PC-3 (cell line): Measurements from ENCODE around the gene INSM1. TPM values are rescaled to one million over a fixed set of nuclear protein-coding genes. Genes with fewer than 3 reads are reported as not detected.

Experiments used
- ATAC-seq: fragments of 200-7000 bp; cut with Tn5 transposase; 2 replicates; pipeline ENCODE4 v1.9.1; 2020; ENCODE audit warnings: mild to moderate bottlenecking, moderate library complexity
- BruUV-seq: library from RNA; stranded (reverse); fragments of 400-500 nt; replicated peaks from 2 replicates; lab custom pipeline; 2021; lab: Mats Ljungman, UMichigan
- CTCF ChIA-PET: fragments of 300-600 bp; sonication (Branson Sonifier 250); formaldehyde crosslinking; loops from one replicate; lab custom pipeline; 2022; ENCODE audit warnings: antibody characterized with exemption; lab: Charles Lee
- POLR2A ChIA-PET: fragments of 300-600 bp; sonication (Branson Sonifier 250); formaldehyde crosslinking; loops from one replicate; lab custom pipeline; 2022; ENCODE audit warnings: antibody characterized with exemption; ENCODE audit not compliant: unreplicated experiment; lab: Charles Lee
- DNase-seq: peaks from one replicate; pipeline ENCODE4 v3.0.0-alpha.2; 2015
- H2AFZ ChIP-seq: fragments of 300-600 bp; sonication (generic); 2 replicates; pipeline ENCODE4 v1.6.0; 2016; ENCODE audit warnings: antibody characterized with exemption, low read length
- H3F3A ChIP-seq: fragments of 300-600 bp; sonication (generic); one replicate; pipeline ENCODE4 v1.6.0; 2017; ENCODE audit warnings: antibody characterized with exemption, low read length, control low read depth, mild to moderate bottlenecking; ENCODE audit not compliant: unreplicated experiment
- H3K27ac ChIP-seq: fragments of 300-600 bp; sonication (generic); 2 replicates; pipeline ENCODE4 v1.5.1; 2016; ENCODE audit warnings: mild to moderate bottlenecking, low read length
- H3K27me3 ChIP-seq: fragments of 300-600 bp; sonication (generic); 2 replicates; pipeline ENCODE4 v1.6.1; 2016; ENCODE audit warnings: low read length, mixed read lengths
- H3K36me3 ChIP-seq: fragments of 300-600 bp; sonication (generic); 2 replicates; pipeline ENCODE4 v1.6.1; 2016; ENCODE audit warnings: low read depth, mixed run types, low read length, mixed read lengths
- H3K4me1 ChIP-seq: fragments of 300-600 bp; sonication (generic); 2 replicates; pipeline ENCODE4 v1.5.1; 2016; ENCODE audit warnings: low read length; ENCODE audit not compliant: insufficient read depth
- H3K4me2 ChIP-seq: fragments of 300-600 bp; sonication (generic); 2 replicates; pipeline ENCODE4 v1.6.0; 2016; ENCODE audit warnings: low read length
- H3K4me3 ChIP-seq: fragments of 300-600 bp; sonication (generic); 2 replicates; pipeline ENCODE4 v1.5.1; 2016; ENCODE audit warnings: mild to moderate bottlenecking, low read length, mixed read lengths
- H3K79me2 ChIP-seq: fragments of 300-600 bp; sonication (generic); 2 replicates; pipeline ENCODE4 v1.6.1; 2017; ENCODE audit warnings: low read length, mixed read lengths
- H3K9ac ChIP-seq: fragments of 300-600 bp; sonication (generic); 2 replicates; pipeline ENCODE4 v1.6.0; 2016; ENCODE audit warnings: mild to moderate bottlenecking, low read length
- H3K9me2 ChIP-seq: fragments of 300-600 bp; sonication (generic); replicated peaks from 2 replicates; pipeline ENCODE4 v1.6.1; 2016; ENCODE audit warnings: mixed run types, low read length, mixed read lengths
- H3K9me3 ChIP-seq: fragments of 300-600 bp; sonication (generic); 2 replicates; pipeline ENCODE4 v1.6.1; 2016; ENCODE audit warnings: low read length, mixed read lengths
- H4K20me1 ChIP-seq: fragments of 300-600 bp; sonication (generic); 2 replicates; pipeline ENCODE4 v1.6.1; 2016; ENCODE audit warnings: low read length, mixed read lengths
- CTCF ChIP-seq: fragments of 300-600 bp; sonication (generic); conservative IDR thresholded peaks from 2 replicates; pipeline ENCODE4 v1.5.1; 2017; ENCODE audit warnings: antibody characterized with exemption, low read depth, mild to moderate bottlenecking, low read length
- EZH2 ChIP-seq: fragments of 300-600 bp; sonication (generic); IDR thresholded peaks from one replicate; pipeline ENCODE4 v1.6.1; 2017; ENCODE audit warnings: antibody characterized with exemption, mild to moderate bottlenecking, low read length; ENCODE audit not compliant: unreplicated experiment
- EZH2phosphoT487 ChIP-seq: fragments of 300-600 bp; sonication (generic); IDR thresholded peaks from 2 replicates; pipeline ENCODE4 v1.6.1; 2018; ENCODE audit warnings: mild to moderate bottlenecking, antibody characterized with exemption, low read length, borderline replicate concordance
- intact Hi-C: fragments of 100-400 bp; cut with micrococcal nuclease; formaldehyde crosslinking; loops from 2 replicates; pipeline ENCODE4 v1.9.0; 2023
- total RNA-seq: library from RNA; depleted of rRNA; stranded (reverse); fragments of >200 nt; gene quantifications from 2 replicates; pipeline ENCODE4 v1.2.3, GENCODE V29; 2014

The INSM1 gene
- total RNA-seq, 1 experiment from 2014 or later = 0.04 TPM

GRCh38 chr20:20363799-20364592, 3.9 kb upstream of the INSM1 start:
- Histone ChIP-seq H3K4me1 (peaks cover 5% of the 10 kb centered on the region; the same call in 1 of the 2 replicates), H3K27ac (no peak overlapping the region), H3K36me3 (no peaks in the 10 kb centered on the region), H4K20me1 (no peaks in the 10 kb centered on the region), H3K9ac (no peak overlapping the region), H3K4me3 (peak overlapping the region; percentile 23; the same call in 1 of the 2 replicates), H3F3A (no peaks in the 10 kb centered on the region), H3K9me3 (no peaks in the 10 kb centered on the region), H3K4me2 (peak overlapping the region; percentile 40), H3K27me3 (peaks cover 66% of the 10 kb centered on the region), H2AFZ (no peak overlapping the region), H3K79me2 (no peaks in the 10 kb centered on the region), H3K9me2 (no peaks in the 10 kb centered on the region)
- ChIA-PET POLR2A (no interaction called here), CTCF (no interaction called here)
- ATAC-seq (no peak), DNase-seq (no peak)
- BruUV-seq = no TSS peak
- TF ChIP-seq EZH2phosphoT487 (peak; percentile 44; the same call in 1 of the 2 replicates), CTCF (no peak), EZH2 (peak; percentile 93)
- intact Hi-C loops = loop anchor here (5.0 kb wide), 1 partner anchor 88 kb away; no protein-coding TSS in a partner anchor

- no peak for TF ChIP-seq CTCF
- TF ChIP-seq EZH2phosphoT487 = no peak
- no peak for TF ChIP-seq EZH2
- Histone ChIP-seq H2AFZ (no peak overlapping the region), H3K27me3 (peaks cover 74% of the 10 kb centered on the region), H3K36me3 (no peaks in the 10 kb centered on the region), H4K20me1 (no peaks in the 10 kb centered on the region), H3F3A (no peaks in the 10 kb centered on the region), H3K27ac (no peak overlapping the region), H3K79me2 (no peaks in the 10 kb centered on the region), H3K9me3 (no peaks in the 10 kb centered on the region), H3K4me1 (peaks cover 5% of the 10 kb centered on the region; the same call in 1 of the 2 replicates), H3K4me2 (no peak overlapping the region), H3K9me2 (no peaks in the 10 kb centered on the region), H3K9ac (no peak overlapping the region), H3K4me3 (no peak overlapping the region)
- ChIA-PET POLR2A (no interaction called here), CTCF (no interaction called here)
- intact Hi-C loops = loop anchor here (5.0 kb wide), 1 partner anchor 87 kb away; no protein-coding TSS in a partner anchor
- ATAC-seq (no peak), DNase-seq (no peak)
- BruUV-seq = no TSS peak
Observed at GRCh38 chr20:20364593-20365479, 3.1 kb upstream of the INSM1 start.
